Ishikawa (cell line): ENCODE results near the gene IREB2.

Experiments used
- CEBPB ChIP-seq: IDR thresholded peaks from 2 replicates; pipeline ENCODE4 v1.6.1; 2012
- CREB1 ChIP-seq: IDR thresholded peaks from 2 replicates; pipeline ENCODE4 v1.6.1; 2012; ENCODE audit warnings: low read depth
- EGR1 ChIP-seq: IDR thresholded peaks from 2 replicates; pipeline ENCODE4 v1.6.1; 2012
- EP300 ChIP-seq: IDR thresholded peaks from 2 replicates; pipeline ENCODE4 v1.6.1; 2012; ENCODE audit warnings: borderline replicate concordance
- FOXM1 ChIP-seq: IDR thresholded peaks from 2 replicates; pipeline ENCODE4 v1.6.1; 2012; ENCODE audit warnings: low read depth, borderline replicate concordance
- MAX ChIP-seq: IDR thresholded peaks from 2 replicates; pipeline ENCODE4 v1.6.1; 2012
- NFIC ChIP-seq: IDR thresholded peaks from 2 replicates; pipeline ENCODE4 v1.6.1; 2012
- RAD21 ChIP-seq: IDR thresholded peaks from 2 replicates; pipeline ENCODE4 v1.6.1; 2012; ENCODE audit warnings: low read depth
- TAF1 ChIP-seq: IDR thresholded peaks from 2 replicates; pipeline ENCODE4 v1.6.1; 2012; ENCODE audit warnings: low read depth, mild to moderate bottlenecking
- TCF12 ChIP-seq: IDR thresholded peaks from 2 replicates; pipeline ENCODE4 v1.6.1; 2012; ENCODE audit warnings: low read depth
- TEAD4 ChIP-seq: IDR thresholded peaks from 2 replicates; pipeline ENCODE4 v1.6.1; 2012
- USF1 ChIP-seq: IDR thresholded peaks from 2 replicates; pipeline ENCODE4 v1.6.1; 2012
- YY1 ChIP-seq: IDR thresholded peaks from 2 replicates; pipeline ENCODE4 v1.6.1; 2012; ENCODE audit warnings: low read depth
- ZBTB7A ChIP-seq: IDR thresholded peaks from 2 replicates; pipeline ENCODE4 v1.6.1; 2012; ENCODE audit warnings: low read depth
- TF ChIP-seq, protein P1 (sequence below): IDR thresholded peaks from 2 replicates; pipeline ENCODE4 v1.6.1; 2012; ENCODE audit warnings: low read depth, mild to moderate bottlenecking

IREB2 gene

DNA sequence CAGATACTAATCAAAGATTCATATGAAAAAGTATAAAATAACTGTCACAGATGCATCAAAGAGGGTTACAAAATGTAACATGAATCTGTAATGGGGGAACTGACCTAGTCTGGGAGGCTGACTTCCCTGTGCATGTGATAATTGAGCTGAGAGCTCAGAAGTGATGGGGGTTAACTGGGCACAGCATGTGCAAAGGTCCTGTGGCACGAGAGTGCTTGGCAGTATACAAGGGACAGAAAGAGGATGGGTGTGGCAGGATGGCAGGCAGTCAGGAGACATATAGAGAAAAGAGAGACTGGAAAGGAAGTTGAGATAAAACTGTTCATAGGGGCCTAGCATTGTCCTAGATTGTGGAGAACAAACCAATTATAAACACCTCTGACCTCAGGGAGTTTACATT, 47.8 kb upstream of the IREB2 start:
- no peak for TF ChIP-seq MAX
- no peak for TF ChIP-seq CREB1
- no peak for TF ChIP-seq RAD21
- TF ChIP-seq EP300 = no peak
- no peak for TF ChIP-seq USF1
- TF ChIP-seq TAF1 = no peak
- TF ChIP-seq TEAD4 = no peak
- no peak for TF ChIP-seq ZBTB7A
- TF ChIP-seq, protein P1, sequence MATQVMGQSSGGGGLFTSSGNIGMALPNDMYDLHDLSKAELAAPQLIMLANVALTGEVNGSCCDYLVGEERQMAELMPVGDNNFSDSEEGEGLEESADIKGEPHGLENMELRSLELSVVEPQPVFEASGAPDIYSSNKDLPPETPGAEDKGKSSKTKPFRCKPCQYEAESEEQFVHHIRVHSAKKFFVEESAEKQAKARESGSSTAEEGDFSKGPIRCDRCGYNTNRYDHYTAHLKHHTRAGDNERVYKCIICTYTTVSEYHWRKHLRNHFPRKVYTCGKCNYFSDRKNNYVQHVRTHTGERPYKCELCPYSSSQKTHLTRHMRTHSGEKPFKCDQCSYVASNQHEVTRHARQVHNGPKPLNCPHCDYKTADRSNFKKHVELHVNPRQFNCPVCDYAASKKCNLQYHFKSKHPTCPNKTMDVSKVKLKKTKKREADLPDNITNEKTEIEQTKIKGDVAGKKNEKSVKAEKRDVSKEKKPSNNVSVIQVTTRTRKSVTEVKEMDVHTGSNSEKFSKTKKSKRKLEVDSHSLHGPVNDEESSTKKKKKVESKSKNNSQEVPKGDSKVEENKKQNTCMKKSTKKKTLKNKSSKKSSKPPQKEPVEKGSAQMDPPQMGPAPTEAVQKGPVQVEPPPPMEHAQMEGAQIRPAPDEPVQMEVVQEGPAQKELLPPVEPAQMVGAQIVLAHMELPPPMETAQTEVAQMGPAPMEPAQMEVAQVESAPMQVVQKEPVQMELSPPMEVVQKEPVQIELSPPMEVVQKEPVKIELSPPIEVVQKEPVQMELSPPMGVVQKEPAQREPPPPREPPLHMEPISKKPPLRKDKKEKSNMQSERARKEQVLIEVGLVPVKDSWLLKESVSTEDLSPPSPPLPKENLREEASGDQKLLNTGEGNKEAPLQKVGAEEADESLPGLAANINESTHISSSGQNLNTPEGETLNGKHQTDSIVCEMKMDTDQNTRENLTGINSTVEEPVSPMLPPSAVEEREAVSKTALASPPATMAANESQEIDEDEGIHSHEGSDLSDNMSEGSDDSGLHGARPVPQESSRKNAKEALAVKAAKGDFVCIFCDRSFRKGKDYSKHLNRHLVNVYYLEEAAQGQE = no peak
- no peak for TF ChIP-seq EGR1
- TF ChIP-seq YY1 = no peak
- no peak for TF ChIP-seq CEBPB
- no peak for TF ChIP-seq NFIC
- TF ChIP-seq FOXM1 = no peak
- no peak for TF ChIP-seq TCF12

DNA sequence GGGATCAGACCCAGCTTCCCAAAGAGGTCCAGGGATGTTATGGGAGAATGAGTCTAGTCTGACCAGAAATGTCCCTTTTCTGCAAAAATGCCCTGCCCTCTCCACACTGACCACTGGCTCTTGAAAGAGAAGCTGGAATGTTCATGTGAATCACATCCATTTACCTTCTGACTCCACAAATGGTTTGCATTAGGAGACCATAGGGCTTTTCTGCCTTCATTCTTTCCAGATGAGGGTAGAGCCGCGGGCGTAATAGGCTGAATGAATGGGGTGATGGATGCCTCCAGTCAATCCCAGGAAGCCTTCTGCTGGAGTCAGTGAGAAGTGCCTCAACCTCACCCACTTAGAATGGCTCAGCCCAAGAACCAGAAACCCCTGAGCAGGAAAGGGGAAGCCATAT, 47.2 kb upstream of the IREB2 start:
- no peak for TF ChIP-seq CEBPB
- TF ChIP-seq CREB1 = no peak
- TF ChIP-seq EP300 = no peak
- no peak for TF ChIP-seq MAX
- TF ChIP-seq, protein P1 = no peak
- no peak for TF ChIP-seq RAD21
- no peak for TF ChIP-seq ZBTB7A
- no peak for TF ChIP-seq TEAD4
- TF ChIP-seq FOXM1 = no peak
- no peak for TF ChIP-seq YY1
- TF ChIP-seq TCF12 = no peak
- no peak for TF ChIP-seq NFIC
- no peak for TF ChIP-seq USF1
- TF ChIP-seq EGR1 = no peak
- no peak for TF ChIP-seq TAF1

GRCh38 chr15:78391781-78392180, 46.2 kb upstream of the IREB2 start:
- no peak for TF ChIP-seq RAD21
- TF ChIP-seq FOXM1 = no peak
- no peak for TF ChIP-seq NFIC
- TF ChIP-seq EGR1 = no peak
- TF ChIP-seq ZBTB7A = no peak
- no peak for TF ChIP-seq TEAD4
- TF ChIP-seq, protein P1 = no peak
- TF ChIP-seq USF1 = no peak
- TF ChIP-seq TAF1 = no peak

GRCh38 chr15:78392430-78392829, 45.6 kb upstream of the IREB2 start:
- TF ChIP-seq CREB1 = no peak
- TF ChIP-seq FOXM1 = no peak
- TF ChIP-seq NFIC = no peak
